Keratinocyte (primary cell): Measurements from ENCODE around the gene NRP1. TPM values are rescaled to one million over a fixed set of nuclear protein-coding genes. Genes with fewer than 3 reads are reported as not detected.
A peak's percentile ranks its signal among the peaks of the same experiment; 100 is the strongest.

Experiments
- DNase-seq: peaks from one replicate; pipeline ENCODE4 v3.0.0-alpha.2; 2011; ENCODE audit warnings: low read depth, missing footprints, low spot score
- FAIRE-seq: peaks from 2 replicates; lab custom pipeline; 2011; peaks lifted over from hg19 to GRCh38; lab: Jason Lieb, UNC
- H2AFZ ChIP-seq: 2 replicates; pipeline ENCODE4 v1.6.0; 2012; ENCODE audit warnings: low read length, control low read depth, inconsistent platforms; ENCODE audit not compliant: control insufficient read depth
- H3K27ac ChIP-seq: 2 replicates; pipeline ENCODE4 v1.5.1; 2011; ENCODE audit warnings: low read length; ENCODE audit not compliant: control insufficient read depth, insufficient read depth
- H3K27me3 ChIP-seq: 3 replicates; pipeline ENCODE4 v1.6.0; 2011; ENCODE audit warnings: low read length; ENCODE audit not compliant: control insufficient read depth, insufficient read depth; ENCODE audit errors: extremely low read depth
- H3K36me3 ChIP-seq, 2 experiments: 2 replicates in 1 of 2; 3 replicates in 1 of 2; pipeline ENCODE4 v1.5.1; 2011; ENCODE audit warnings: low read length in 2 of 2, mild to moderate bottlenecking in 1 of 2; ENCODE audit not compliant: control insufficient read depth in 2 of 2, insufficient read depth in 2 of 2; ENCODE audit errors: extremely low read depth in 1 of 2
- H3K4me1 ChIP-seq: 3 replicates; pipeline ENCODE4 v1.5.1; 2011; ENCODE audit warnings: low read length; ENCODE audit not compliant: control insufficient read depth, insufficient read depth; ENCODE audit errors: extremely low read depth
- H3K4me2 ChIP-seq: 3 replicates; pipeline ENCODE4 v1.6.0; 2011; ENCODE audit warnings: low read depth, low read length; ENCODE audit not compliant: control insufficient read depth, insufficient read depth; ENCODE audit errors: extremely low read depth
- H3K4me3 ChIP-seq, 3 experiments: fragments of 200-600 bp in 1 of 3; sonication (generic) in 1 of 3; 2 replicates in 2 of 3; 3 replicates in 1 of 3; pipeline ENCODE4 v1.5.1; 2011 to 2016; ENCODE audit warnings: low read length in 3 of 3, mild to moderate bottlenecking in 3 of 3, control low read depth in 2 of 3, inconsistent platforms in 1 of 3, low read depth in 1 of 3, mixed read lengths in 1 of 3, mixed run types in 1 of 3, moderate library complexity in 1 of 3; ENCODE audit not compliant: control insufficient read depth in 2 of 3, insufficient read depth in 2 of 3; ENCODE audit errors: extremely low read depth in 1 of 3
- H3K79me2 ChIP-seq: 2 replicates; pipeline ENCODE4 v1.6.0; 2012; ENCODE audit warnings: low read length; ENCODE audit not compliant: control insufficient read depth, insufficient read depth
- H3K9ac ChIP-seq: 3 replicates; pipeline ENCODE4 v1.6.0; 2011; ENCODE audit warnings: low read length; ENCODE audit not compliant: control insufficient read depth, insufficient read depth; ENCODE audit errors: extremely low read depth
- H3K9me1 ChIP-seq: 3 replicates; pipeline ENCODE4 v1.6.0; 2011; ENCODE audit warnings: low read length; ENCODE audit not compliant: control insufficient read depth, insufficient read depth; ENCODE audit errors: extremely low read depth
- H3K9me3 ChIP-seq: 2 replicates; pipeline ENCODE4 v1.5.1; 2012; ENCODE audit warnings: low read depth, low read length; ENCODE audit not compliant: control insufficient read depth
- H4K20me1 ChIP-seq: 3 replicates; pipeline ENCODE4 v1.6.0; 2011; ENCODE audit warnings: low read length; ENCODE audit not compliant: control insufficient read depth, insufficient read depth; ENCODE audit errors: extremely low read depth
- EZH2 ChIP-seq: IDR thresholded peaks from one replicate; pipeline ENCODE4 v1.6.1; 2012; ENCODE audit warnings: inconsistent platforms, mild to moderate bottlenecking, low read length, moderate library complexity
- dilution Hi-C: fragments of 300-500 bp; cut with MboI; formaldehyde crosslinking; loops from one replicate; pipeline ENCODE4 v1.7.0; 2020; ENCODE audit warnings: low sequenced_read_pairs; ENCODE audit not compliant: extremely low pct_ligation_motif_present
- polyA plus RNA-seq, 5 experiments: library from polyadenylated mRNA; depleted of rRNA in 3 of 5; stranded (reverse) in 3 of 5; stranded (forward) in 1 of 5; unstranded in 1 of 5; fragments of >200 nt; gene quantifications; 1 replicate in 1 of 5; 2 replicates in 3 of 5; 3 replicates in 1 of 5; pipeline versions ENCODE4 v1.2.1 to v1.2.3, GENCODE V29; 2011 to 2012; ENCODE audit warnings: missing spikeins in 2 of 5, low read depth in 1 of 5, low replicate concordance in 1 of 5
- TF ChIP-seq, protein P1 (sequence below), 3 experiments: IDR thresholded peaks in 1 of 3; conservative IDR thresholded peaks in 1 of 3; optimal IDR thresholded peaks in 1 of 3; 2 replicates in 2 of 3; 3 replicates in 1 of 3; pipeline versions ENCODE3 to v1.5.1; 2011; ENCODE audit warnings: low read length in 3 of 3, mild to moderate bottlenecking in 3 of 3, moderate library complexity in 2 of 3, control low read depth in 1 of 3, inconsistent platforms in 1 of 3; ENCODE audit not compliant: insufficient read depth in 2 of 3; ENCODE audit errors: extremely low read depth in 1 of 3

The NRP1 gene
- polyA plus RNA-seq, 1 donor (not counting 4 experiments of a cell fraction or from before 2014, with no cell fraction given): 36.2 TPM

DNA sequence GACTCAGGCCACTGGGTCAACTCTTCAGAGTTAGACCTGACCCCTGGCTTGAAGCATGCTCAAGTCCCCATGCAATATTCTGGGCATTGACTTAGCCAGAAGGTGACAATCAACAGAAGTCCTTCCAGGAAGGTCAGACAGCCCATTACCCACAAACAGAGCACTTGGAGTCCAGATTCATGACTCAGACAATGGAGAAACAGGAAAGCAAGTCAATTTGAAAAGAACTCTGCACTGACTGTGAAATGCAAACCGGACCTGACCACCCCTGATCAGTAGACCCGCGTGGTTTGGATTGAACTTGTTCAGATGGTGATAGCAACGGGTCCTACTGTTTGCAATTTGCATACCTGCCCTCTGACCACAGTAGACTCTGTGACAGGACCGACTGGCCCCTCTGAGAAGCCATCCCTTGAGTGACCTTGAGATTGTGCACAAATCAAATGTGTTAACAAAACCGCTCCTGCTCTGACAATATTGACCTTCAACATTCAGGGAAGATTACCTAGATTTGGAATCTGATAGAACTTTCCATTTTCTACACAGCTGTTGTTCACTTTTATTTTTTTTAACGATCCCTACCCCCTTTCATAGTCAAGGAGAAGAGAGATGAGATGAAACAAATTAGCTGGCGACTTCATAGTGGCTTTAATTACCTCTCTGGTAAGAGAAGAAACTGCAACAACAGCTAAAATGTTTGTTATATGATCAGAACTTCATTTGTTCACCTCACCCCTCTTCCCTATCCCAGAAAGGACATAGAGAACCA lies 138.7 kb downstream of the NRP1 start:
- no peaks in the 10 kb centered on the region for H3K9me3 ChIP-seq
- no peak overlapping the region for H3K4me3 ChIP-seq
- TF ChIP-seq, protein P1, sequence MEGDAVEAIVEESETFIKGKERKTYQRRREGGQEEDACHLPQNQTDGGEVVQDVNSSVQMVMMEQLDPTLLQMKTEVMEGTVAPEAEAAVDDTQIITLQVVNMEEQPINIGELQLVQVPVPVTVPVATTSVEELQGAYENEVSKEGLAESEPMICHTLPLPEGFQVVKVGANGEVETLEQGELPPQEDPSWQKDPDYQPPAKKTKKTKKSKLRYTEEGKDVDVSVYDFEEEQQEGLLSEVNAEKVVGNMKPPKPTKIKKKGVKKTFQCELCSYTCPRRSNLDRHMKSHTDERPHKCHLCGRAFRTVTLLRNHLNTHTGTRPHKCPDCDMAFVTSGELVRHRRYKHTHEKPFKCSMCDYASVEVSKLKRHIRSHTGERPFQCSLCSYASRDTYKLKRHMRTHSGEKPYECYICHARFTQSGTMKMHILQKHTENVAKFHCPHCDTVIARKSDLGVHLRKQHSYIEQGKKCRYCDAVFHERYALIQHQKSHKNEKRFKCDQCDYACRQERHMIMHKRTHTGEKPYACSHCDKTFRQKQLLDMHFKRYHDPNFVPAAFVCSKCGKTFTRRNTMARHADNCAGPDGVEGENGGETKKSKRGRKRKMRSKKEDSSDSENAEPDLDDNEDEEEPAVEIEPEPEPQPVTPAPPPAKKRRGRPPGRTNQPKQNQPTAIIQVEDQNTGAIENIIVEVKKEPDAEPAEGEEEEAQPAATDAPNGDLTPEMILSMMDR (optimal IDR thresholded peaks at IDR 0.05 in 1 of 3, IDR thresholded peaks at IDR 0.05 in 1 of 3, conservative IDR thresholded peaks at IDR 0.05 in 1 of 3; ENCODE audit: extremely low read depth in 1 of 3, insufficient read depth in 2 of 3, low read length in 3 of 3): no peak
- peaks cover 11 to 12% of the 10 kb centered on the region in 2 experiments for H3K36me3 ChIP-seq
- H3K9ac ChIP-seq: no peak overlapping the region
- no peaks in the 10 kb centered on the region for H4K20me1 ChIP-seq
- no peaks in the 10 kb centered on the region for H3K79me2 ChIP-seq
- dilution Hi-C loops: no loop called here
- H3K4me2 ChIP-seq: no peak overlapping the region
- H3K4me1 ChIP-seq: peaks cover 12% of the 10 kb centered on the region
- no peak overlapping the region for H3K27ac ChIP-seq
- FAIRE-seq (no peak), DNase-seq (no peak)
- no peak overlapping the region for H2AFZ ChIP-seq
- no peaks in the 10 kb centered on the region for H3K9me1 ChIP-seq
- no peaks in the 10 kb centered on the region for H3K27me3 ChIP-seq

DNA sequence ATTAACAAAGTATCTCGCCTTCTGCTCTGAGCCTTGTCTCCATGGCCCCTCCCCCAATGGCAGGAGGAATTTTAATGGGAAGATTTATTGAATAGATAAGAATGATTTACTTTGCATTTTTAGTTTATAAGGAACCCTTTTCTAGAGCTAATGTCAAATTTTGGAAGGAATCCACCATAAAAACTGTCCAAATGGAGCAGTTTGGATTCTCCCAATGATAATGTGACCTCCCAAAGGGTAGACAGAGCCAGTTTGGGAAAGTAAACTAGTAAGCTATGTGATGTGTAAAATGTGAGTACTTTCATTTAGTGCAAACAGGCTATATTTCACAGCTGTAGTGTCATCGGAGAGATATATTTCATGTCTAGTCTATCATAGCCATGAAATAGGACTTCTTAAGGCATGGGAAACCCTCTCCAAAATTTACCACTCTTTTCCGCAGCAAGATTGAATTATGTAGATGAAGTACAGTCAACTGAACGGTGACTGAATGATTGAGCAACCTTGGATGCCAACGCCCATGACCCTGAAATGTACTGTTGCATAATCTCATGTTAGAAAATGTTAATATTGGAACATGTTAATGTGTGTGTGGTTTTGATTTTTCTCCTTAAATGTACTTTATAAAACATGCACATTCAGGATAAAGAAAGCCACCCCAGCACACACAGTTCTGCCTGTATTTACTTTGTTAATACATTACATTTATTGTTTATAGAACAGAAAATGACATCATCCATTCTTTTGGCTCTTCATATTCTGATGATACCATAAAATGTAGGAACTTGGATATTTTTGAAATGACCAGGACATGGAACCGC lies 140.6 kb downstream of the NRP1 start:
- peaks cover 7 to 11% of the 10 kb centered on the region in 2 experiments for H3K36me3 ChIP-seq

More for the DNA sequence above, 140.6 kb downstream of the NRP1 start:
- FAIRE-seq (peak; percentile 64), DNase-seq (peak; percentile 17)
- peak overlapping the region; percentile 18 for H3K4me2 ChIP-seq
- no peaks in the 10 kb centered on the region for H3K9me1 ChIP-seq
- TF ChIP-seq EZH2: no peak
- TF ChIP-seq, protein P1 (optimal IDR thresholded peaks at IDR 0.05 in 1 of 3, IDR thresholded peaks at IDR 0.05 in 1 of 3, conservative IDR thresholded peaks at IDR 0.05 in 1 of 3; ENCODE audit: extremely low read depth in 1 of 3, insufficient read depth in 2 of 3, low read length in 3 of 3): no peak
- dilution Hi-C loops: no loop called here
- H2AFZ ChIP-seq: no peak overlapping the region
- H3K79me2 ChIP-seq: no peaks in the 10 kb centered on the region
- H4K20me1 ChIP-seq: no peaks in the 10 kb centered on the region
- no peaks in the 10 kb centered on the region for H3K27me3 ChIP-seq
- no peaks in the 10 kb centered on the region for H3K9me3 ChIP-seq
- no peak overlapping the region for H3K9ac ChIP-seq
- peaks cover 12% of the 10 kb centered on the region for H3K4me1 ChIP-seq
- H3K4me3 ChIP-seq: no peak overlapping the region
- H3K27ac ChIP-seq: no peak overlapping the region
